PC-3 (cell line): ENCODE data around the gene EFCC1. TPM values are rescaled to one million over a fixed set of nuclear protein-coding genes. Genes with fewer than 3 reads are reported as not detected.

Experiments
- total RNA-seq: library from RNA; depleted of rRNA; stranded (reverse); fragments of >200 nt; gene quantifications from 2 replicates; pipeline ENCODE4 v1.2.3, GENCODE V29; 2014; rRNA removed

Gene EFCC1
- total RNA-seq, 1 experiment from 2014 or later = not detected

Other genes with a start within 250 kb of the EFCC1 start
- 38.2 and 38.6 TPM in 2 replicates for gene ACAD9, start 121.7 kb upstream of the EFCC1 start, total RNA-seq
- gene CFAP92, start 7.2 kb upstream of the EFCC1 start, total RNA-seq = 0.33 TPM in 1 of 2 replicates, not detected in the other
- not detected in 2 replicates for gene GP9, start 59.5 kb downstream of the EFCC1 start, total RNA-seq
- gene RAB43, start 120.5 kb downstream of the EFCC1 start, total RNA-seq = 22.4 and 26.6 TPM in 2 replicates
- 17.1 and 18.1 TPM in 2 replicates for gene ISY1, start 159.8 kb downstream of the EFCC1 start, total RNA-seq
- 220 and 267 TPM in 2 replicates for gene CNBP, start 182.6 kb downstream of the EFCC1 start, total RNA-seq
- 124 and 152 TPM in 2 replicates for gene COPG1, start 248.3 kb downstream of the EFCC1 start, total RNA-seq